NOMO-1 treated with DMSO at 0.1 percent for 48 hours (cell line): ENCODE measurements around the gene RSPH9.
"Not testable (repeated sequence)": the region's sequence is repeated elsewhere in the genome, so short reads cannot be mapped to it uniquely, and the experiment has no call there.

Experiments
- DNase-seq: peaks from one replicate; lab custom pipeline; 2025; ENCODE audit not compliant: unreplicated experiment; lab: John Stamatoyannopoulos, UW

The RSPH9 gene

DNA sequence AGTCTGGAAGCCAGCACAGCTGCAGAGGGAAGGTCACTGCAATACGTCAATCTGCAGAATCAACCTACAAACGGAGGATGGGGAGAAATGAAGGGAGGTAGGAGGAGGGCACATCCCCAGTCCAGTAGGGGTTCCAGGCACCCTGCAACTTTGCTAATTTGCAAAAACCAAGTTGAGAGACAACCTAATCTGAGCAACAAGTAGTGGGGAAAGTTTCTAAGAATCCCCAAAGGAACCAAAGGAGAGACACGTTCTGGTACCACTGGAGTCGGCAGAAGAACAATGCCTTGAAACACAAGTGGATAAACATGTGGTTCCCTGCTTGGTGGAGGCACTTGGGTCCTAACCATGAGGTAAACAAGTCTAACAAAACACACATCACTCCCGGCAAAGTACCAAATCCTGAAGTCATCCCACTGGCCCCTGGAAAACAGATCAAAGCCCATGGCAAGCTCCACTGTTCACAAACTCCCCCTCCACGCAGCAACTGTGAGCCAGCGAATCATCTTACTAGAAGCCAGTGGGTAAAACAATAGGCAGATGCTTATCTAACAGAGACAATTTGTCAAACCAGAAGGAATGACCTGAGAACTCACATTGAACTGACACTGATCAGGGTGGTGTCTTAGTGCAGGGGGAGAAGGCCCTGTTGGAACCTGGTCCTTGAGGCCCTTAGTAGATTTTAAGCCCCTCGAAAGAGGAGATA lies 38.0 kb downstream of the RSPH9 start:
- no peak for DNase-seq

DNA sequence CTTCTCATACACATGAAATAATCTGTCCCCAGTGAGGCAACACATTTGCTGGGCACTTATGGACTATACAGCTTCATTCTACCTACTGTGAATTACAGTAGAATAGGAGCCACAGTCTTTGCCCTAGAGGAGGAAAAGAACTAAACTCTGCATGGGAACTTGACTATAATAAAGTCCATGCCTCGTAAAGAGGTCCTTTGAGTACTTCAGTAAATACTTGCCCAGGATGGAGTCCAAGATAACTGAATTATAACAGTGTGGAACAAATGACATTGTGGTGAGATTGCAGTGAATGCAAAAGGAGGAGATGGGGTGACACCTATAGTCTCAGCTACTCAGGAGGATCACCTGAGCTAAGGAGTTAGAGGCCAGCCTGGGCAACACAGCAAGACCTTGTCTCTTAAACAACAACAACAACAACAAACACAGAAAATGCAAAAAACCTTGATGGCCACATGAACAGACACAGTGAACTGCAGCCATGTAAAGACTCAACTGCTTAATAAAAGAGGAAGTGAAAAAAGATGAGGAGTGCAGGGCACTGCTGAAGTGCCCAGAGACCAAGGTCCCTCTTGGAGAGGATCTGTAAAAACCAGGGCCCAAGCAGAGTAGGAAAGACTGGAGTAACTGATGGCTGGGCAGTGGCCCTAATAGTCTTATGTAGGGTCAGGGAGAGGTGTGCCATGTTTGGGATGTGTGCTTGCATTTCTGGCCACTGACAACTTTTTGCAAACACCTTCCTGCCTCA lies 39.0 kb downstream of the RSPH9 start:
- DNase-seq: peak; percentile 60

DNA sequence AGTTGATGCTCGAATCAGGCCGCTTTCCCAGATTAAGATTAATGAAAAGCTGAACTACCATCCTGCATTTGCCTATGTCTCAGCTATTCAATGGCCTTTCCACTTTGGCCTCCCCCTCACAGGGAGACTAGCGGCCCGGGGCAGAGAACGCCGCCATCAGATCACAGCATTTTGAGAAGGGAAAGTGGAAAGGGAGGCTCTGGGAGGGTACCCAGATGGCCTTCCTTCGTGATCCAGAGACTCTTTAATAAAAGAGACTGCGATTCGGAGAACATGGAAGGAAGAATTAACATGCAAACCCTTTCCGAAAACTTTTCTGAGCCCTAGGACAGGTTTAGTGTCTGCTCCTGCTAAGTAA lies 42.2 kb downstream of the RSPH9 start:
- no peak for DNase-seq

DNA sequence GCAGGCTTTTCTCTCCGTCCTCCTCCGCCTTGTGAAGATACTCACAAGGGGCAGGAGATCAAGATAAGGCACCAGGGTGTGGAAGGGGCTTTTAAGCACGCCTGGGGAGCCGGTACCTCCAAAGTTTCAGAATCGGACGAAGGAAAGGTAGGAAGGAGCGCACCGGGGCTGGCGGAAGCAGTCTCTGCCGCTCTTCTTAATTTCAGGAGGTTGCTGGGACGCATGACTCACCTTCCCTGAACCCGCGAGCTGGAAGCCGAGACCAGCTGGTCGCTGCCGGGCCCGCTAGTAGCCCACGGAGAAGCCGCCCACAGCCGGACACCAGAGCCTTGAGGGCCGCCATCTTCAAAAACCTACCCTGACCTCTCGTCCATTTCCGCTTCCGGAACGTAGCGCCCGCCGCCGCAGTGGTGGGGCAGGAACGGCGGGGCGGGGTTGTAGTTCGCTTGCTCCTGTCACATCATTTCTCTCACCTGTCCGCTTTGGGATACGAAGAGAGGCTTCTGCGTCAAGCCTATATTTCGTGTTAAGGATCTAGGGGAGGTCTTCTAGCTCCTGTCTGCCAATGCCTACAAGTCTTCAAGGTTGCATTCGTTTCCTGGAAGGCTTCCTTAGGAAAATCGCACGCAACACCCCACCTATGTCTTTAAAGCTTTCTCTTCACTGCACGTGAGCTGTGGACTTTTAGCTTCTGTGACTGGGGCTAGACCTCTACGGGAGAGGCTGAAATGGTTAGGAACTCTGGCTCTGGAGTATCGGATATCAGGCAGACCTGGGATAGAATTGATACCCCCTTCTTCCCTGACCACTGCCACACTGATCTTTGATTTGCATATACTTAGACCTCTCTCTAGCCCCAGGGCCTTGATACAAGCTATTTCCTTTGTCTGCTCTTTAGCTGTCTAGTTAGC lies 42.9 kb downstream of the RSPH9 start, which contains the start of gene MRPS18A:
TSS of gene MRPS18A (minus strand) at position 355 of the 911 bp plus-strand sequence. CDS start at position 343, 12 bp downstream.
- peak; percentile 70 for DNase-seq

DNA sequence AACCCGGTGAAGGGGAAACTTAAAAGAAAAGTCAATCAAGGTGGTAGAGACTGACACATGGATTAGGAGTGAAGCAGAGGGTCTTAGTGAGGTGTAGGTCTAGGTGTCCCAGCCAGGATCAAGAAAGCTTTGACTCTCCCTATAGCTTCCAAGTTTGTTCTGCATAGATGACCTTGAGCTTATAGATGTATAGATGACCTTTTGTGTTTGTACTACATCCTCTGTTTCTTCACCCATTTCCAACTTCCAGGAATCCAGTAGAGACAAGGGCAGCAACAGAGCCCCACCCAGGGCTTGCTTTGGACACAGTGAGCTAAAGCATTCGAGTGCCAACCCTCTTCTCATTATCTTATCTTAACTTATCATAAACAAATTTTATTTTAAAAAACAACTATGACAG lies 44.6 kb downstream of the RSPH9 start:
- no peak for DNase-seq

DNA sequence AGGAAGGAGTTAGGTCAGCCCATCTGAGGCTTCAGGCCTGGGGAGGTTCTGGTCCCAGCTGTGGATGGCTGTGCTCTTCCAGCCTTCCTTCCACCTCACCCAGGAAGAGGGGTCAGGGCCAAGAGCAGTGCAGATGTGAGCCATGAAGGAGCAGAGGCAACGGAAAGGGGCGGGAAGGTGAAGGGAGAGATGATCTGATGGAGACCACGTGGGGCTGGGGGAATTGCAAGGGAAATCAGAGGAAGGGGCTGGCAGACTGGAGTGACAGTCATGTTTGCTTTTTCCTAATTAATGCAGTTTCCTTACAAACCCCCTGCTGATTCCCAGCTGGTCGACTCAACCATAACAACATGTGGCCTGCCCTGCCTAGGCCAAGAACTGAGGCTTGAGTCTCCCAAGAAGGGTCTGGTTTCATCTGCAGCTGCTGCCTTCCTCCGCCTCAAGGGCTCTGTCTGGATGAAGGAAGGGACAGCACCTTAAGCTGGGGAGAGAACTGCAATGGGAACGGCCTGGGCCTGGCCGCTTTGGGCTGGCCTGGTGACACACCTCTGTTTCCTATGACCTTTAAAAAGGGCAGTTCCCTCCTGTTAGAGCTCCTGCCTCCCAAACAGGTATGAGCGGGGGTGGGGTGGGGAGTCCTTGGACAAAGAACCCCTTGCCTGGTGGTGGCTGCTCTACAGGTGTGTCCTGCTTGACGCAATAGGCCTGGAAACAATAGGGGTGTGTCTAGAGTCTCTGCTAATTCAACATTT lies 50.6 kb downstream of the RSPH9 start:
- DNase-seq: no peak

DNA sequence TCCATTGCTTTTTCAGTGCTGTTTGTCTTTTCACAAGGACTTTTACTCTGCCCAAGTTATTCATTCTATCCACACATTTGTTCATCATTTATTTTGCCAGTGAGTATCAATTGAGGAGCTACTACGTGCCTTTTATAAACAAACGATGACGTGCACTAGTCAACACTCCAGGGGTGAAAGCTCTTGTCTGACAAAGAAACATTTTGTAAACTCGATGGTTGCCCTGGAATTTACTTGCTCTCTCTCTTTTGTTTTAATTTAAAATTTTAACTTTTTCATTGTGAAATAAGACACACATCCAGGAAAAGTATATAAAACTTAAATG lies 51.1 kb downstream of the RSPH9 start:
- no peak for DNase-seq

DNA sequence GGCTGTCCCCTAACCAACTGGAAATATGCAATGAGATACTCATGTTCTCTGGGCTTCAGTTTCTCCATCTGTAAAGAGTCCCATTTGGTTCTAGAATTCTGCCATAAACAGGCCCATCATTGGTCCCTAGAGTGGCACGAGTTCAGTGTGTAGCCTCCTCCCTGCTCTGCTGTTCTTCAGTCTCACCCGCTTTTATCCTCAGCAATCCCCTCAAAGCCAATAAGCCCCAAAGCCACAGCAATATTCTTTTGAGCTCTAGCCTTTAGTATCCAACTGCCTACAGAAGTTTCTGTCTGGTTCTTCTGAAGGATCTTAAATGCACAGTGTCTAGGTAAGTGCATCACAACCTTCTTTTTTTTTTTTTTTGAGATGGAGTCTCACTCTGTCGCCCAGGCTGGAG lies 52.6 kb downstream of the RSPH9 start:
- DNase-seq: no peak

DNA sequence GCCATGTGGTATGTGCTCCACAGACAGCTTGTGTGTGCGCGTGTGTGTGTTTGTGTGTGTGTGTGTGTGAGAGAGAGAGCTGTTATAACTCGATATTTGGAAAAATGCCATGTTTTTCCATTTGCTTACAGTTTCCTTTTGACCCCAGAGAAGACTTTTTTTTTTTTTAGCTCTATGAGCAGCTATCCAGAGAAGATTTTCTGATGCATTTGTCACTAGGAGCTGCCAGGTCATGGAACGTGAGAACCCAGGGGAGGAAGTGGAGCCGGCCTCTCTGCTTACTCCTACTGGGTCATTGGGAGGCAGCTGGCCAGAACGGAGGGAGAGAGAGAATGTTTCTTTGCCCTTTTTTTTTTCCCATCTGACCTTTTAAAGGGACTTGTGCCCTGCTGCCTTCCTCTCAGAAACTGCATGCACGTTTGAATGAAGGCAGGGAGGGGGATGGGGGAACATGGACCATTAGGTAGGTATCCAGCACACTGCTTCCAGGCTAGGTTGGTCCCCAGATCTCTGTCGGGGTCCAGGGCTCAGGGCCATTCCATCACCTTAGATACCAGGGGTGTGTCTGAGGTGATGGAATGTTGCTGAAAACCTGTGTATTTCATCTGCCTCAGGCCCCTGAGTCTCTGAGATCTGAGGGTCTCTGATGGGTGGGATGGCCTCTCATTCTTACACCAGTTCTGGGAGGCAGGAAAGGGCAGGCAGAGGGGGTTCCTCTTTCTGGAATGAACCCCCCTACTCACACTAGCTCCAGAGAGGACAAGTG lies 53.9 kb downstream of the RSPH9 start:
- DNase-seq: no peak

DNA sequence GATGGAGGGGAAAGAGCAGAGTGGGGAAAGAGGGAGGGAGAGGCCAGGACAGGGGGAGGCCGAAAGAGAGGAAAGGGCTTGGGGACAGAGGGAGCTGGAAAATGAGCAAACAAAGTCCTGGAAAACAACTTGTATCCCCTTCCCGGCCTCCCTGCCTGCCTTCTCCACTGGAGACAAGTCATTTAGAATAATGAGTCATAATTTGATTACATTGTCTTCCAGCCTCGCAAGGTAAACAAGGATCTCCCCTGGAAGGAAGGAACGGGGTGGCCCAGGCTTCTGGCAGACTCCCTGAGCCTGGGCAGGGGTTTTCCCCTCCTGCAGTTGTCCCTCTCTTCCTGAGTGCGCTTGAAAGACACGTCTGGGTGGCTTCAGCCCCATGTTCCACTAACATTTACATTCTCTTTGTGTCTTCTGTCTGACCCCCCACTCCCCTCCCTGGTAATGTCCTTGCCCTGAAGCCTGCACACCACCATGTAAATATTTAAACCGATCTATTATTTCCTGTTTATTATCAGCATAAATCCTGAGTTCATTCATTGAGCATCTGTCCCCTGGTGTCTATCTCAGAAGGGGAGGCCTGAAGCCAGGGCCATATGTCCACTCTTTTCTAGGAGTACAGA lies 54.8 kb downstream of the RSPH9 start:
- no peak for DNase-seq

DNA sequence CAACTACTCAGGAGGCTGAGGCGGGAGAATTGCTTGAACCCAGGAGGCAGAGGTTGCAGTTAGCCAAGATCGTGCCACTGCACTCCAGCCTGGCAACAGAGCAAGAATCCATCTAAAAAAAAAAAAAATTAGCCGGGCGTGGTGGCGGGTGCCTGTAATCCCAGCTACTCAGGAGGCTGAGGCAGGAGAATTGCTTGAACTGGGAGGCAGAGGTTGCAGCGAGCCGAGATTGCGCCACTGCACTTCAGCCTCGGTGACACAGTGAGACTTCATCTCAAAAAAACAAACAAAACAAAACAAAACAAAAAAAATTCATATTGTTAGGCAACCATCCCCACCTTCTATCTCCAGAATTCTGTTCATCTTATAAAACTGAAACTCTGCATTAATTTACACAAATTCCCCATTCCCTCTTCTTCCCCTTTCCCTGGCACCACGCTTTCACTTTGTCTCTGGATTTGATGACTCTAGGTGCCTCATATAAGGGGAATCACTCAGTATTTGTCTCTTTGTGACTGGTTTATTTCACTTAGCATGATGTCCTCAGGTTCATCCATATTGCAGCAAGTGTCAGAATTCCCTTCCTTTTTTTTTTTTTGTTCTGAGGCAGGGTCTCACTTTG lies 56.2 kb downstream of the RSPH9 start:
- DNase-seq: not testable (repeated sequence)

DNA sequence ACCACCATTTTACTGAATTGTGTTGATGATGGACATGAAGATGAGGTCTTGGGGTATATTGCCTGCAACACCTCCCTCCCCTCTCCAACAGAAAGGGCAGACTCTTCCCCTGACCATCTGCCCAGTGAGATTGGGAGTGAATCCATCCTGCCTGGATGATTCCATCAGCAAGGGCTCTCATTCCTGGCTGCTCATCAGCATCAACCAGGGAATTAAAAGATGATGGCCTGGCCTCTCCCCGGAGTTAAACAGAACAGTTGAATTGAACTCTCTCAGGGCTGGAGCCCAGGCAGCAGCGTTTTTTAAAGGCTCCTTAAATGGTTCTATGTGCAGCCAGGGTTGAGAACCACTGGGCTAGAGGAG lies 57.3 kb downstream of the RSPH9 start:
- DNase-seq: no peak

DNA sequence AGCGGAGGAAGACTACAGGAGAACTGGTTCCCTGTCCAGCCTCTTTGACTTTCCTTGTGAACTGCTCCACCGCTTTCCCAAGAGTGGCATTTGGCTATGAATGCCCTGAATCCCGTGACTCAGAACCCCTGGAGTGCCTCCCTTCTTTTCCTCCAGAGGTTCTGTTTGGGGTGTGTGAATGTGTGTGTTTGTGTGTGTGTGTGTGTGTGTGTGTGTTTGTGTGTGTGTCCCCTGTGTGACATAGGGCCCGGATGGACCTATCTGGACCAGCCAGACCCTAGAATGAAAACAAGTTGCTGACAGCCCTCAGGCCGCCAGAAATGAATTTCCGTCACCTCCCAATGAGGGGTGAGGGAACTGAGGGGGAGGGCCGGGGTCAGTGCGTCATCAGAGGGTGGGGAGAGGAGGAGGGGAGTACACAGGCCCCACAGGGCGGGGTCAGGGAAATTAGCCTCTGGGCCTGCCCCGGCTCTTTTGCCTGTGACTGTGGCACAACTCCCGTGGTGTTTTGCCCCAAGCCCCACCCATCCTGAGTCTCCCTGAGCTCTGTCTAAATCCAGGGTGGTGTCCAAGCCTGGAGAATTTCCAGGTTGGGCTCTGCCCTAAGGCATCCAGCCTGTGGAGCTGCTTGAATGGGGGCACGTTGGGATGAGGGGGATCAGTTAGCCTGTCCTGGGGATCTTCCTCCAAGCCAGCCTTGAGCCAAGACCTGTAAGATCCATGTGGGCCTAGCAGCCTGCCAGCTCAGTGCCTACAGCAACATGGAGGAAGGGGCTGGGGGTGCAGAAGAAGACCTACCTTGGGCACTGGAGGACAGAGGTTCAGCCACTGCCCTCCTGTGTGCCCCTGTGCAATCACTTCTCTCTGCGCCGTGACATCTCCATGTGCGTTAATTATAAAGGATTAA lies 58.0 kb downstream of the RSPH9 start:
- peak; percentile 38 for DNase-seq

DNA sequence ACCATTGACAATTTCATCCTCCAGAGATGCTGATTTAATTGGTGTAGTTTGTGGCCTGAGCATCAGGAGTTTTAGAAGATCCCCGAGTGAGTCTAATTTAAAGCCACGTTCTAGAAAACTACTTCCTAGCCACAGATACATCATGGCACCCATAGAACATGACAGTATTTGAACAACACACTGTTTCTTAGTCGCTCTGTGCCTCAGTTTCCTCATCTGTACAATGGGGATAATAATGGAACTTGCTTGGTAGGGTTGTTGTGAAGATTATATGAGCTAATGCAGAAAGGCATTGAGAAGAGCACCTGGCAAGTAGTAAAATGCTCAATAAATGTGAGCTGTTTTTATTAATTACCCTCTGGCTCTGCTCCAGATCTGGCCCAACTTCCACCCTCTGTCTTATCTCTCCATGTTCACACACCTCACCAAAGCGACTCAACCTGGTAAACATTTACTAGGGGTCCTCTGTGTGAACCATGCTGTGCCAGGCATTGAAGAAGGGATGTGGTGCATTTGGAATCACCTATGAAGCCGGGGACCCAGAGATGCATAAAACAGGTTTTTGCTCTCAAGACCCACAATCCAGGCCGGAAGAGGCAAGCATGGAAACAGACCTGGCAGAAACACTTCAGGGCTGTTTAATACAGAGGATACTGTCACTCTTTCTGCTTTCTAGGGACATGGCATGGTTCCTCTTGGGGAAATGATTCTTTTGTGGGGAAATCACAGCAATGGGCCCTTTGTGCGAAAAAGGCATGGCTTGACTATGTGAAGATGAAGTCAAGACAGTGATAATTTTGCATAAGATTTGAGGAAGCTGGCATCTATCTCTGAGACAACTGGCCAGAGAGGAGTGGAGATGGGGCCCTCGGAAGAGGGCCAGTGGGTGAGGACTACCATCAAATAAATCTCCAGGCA lies 58.9 kb downstream of the RSPH9 start:
- no peak for DNase-seq

DNA sequence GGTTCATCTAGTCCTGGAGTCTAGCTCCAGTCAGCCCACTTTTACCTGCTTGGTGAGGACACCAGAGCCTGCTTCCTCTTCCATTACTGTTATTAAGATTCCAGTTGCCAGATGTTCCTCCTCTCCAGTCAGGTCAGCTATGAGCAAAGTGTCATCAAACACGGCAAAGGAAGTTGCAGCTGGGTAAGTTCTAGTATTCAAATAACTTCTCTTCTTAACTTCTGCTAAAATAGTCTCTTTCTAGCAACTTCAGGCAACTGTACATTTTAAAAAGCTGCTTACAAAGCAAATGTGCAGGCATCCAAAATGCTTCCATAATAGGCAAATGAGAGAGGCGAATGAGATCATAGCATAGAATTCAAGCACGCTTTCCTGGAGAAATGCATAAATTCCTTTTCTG lies 61.2 kb downstream of the RSPH9 start:
- DNase-seq: peak; percentile 86

DNA sequence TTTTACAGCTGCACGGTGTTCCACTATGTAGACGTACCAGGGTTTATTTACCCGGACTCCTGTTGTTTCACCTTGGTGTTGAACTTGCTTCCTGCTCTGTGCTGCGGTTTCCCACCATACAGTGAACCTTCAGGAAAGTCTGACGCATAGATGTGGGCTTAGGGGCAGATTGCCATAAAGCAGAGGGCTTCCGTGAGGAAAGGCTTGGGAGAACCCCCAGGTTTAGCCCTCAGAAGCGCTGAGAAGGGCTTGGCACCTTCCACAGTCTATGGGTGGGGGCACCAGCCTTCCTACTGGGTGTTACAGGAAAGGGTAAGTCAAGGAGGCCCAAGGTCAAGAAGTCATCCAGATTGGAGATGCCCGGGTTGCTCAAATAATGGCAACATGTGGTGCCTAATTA lies 62.0 kb downstream of the RSPH9 start:
- DNase-seq: no peak

DNA sequence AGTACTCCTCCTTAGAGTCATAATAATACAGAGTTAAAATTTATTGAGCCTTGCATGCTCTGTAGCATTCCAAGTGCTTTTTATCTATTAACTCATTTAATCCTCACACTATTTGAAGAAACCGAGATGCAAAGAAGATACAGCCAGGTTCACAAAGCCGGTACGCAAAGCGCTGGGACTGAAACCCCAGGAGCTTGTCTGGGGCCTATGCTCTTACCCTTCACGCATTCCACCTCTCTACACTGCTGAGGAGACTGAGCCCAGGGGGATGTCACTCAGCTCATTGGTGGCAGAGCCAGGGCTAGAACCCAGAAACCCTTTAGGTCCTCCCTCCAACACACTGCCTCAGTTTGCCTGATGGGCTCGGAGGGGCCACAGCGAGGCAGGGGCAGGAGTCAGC lies 62.4 kb downstream of the RSPH9 start:
- DNase-seq: no peak
